SW 1271 (cell line): Measurements from ENCODE around the gene RCBTB2.

Experiments used
- DNase-seq, 2 experiments: peaks; one replicate each; lab custom pipeline; 2025; lab: John Stamatoyannopoulos, UW

RCBTB2 gene

GRCh38 chr13:48563626-48564025 lies 30.7 kb upstream of the RCBTB2 start:
- DNase-seq: no peak

DNA sequence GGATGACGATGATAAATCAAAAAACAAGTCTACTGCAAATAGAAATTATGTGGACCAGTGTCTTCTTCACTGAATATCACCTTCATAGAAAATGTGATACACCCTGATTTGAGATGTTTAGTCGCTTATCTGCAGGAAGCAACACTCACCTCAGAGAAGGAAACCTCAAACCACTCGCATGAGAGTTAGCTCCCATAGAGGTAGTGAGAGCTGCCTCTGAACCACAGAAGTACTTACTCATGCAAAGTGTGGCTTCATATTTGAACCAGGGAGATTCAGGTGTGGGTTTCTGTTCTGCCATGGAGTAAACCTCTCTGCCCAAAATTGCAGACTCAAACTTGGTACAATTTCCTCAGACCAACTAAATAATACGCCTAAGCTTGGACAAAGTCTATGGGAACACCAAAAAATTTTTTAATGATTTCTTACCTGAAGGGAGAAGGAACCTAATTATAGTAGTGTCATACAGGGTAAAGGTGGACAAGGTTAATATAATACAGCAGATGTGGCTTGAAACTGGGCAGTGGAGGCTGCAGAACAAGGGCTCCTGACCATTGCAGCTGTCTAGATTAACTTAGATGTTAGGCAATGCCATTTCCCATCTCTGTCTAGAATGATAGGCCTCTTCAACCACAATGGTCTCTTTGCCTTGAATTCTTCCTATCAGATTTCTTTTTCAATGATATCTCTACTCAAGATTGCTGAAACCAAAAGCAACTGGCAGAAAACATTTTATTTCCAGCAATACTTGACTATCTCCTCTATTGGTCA lies 29.6 kb upstream of the RCBTB2 start:
- DNase-seq: no peak

DNA sequence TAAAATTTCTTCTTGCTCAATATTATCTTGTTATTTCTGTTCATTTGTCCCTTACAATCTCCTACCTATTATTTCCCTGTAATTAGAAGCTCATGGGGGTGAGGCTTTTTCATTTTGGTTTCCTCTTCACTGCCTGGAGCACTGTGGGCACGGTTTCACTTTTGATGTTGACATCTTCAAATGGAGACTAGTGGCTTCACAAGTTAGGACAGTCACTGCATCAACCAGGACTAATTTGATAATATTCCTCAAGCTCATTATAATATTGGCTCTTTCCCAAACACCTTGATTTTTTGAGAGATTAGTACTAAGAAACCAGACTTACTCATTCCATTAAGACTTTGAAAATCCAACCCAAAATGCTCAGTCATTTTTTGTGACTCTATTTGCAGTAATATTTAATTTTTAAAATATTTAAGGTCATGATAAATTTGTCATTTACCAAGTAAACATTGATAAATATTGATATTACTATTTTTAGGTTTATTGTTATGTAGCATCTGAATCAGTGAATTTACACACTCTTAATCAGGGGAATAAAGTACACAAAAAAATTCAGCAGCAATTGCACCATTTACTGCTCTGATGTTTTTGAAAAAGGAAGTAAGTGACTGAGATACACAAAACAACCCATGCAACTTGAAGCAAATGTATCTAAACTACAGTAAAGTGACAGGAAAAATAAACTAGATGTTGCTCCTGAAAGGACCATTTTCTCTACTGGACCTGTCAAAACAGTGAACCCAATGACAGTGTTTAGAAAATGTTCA lies 28.8 kb upstream of the RCBTB2 start:
- no peak for DNase-seq

- no peak for DNase-seq
Observed at GRCh38 chr13:48560657-48561337, 27.9 kb upstream of the RCBTB2 start.

GRCh38 chr13:48559638-48560320 lies 26.9 kb upstream of the RCBTB2 start:
- no peak for DNase-seq

- DNase-seq: no peak
Observed at GRCh38 chr13:48556817-48557216, 23.9 kb upstream of the RCBTB2 start.

DNA sequence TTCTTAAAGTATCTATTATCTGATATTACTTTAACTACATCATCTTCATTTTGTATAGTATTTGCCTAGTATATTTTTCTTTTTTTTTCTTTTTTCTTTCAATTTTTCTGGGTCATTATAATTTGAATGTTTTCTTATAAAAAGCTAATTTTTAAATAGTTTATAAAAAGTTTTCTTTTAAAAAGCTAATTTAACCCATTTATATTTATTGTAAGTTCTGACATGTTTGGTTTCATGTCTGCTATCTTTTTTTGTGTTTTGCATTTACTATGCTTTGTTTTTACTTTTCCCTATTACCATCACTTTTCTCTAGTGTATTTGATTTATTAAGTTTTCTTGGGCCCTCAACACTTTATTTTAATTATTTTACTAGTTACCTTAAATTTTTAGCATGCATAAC lies 22.6 kb upstream of the RCBTB2 start:
- DNase-seq: no peak

GRCh38 chr13:48551329-48551728 lies 18.4 kb upstream of the RCBTB2 start:
- no peak for DNase-seq

GRCh38 chr13:48549658-48550057 lies 16.8 kb upstream of the RCBTB2 start:
- no peak for DNase-seq

DNA sequence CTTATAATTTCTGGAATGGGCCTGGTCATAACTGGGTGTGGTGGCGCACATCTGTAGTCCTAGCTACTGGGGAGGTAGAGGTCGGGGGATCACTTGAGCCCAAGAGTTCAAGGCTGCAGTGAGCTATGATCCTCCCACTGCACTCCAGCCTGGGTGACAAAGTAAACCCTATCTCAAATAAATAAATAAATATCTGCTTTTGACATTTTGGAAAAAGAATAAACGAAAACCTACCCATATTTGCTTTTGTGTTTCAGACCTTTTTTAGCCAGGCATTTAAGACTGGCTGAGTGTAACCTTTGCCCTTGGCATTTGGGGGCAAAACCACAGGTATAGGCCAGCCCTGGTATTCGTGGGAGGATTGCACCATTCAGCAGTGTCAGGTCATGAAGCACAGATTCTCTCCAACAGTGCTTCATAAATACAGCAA lies 14.8 kb upstream of the RCBTB2 start:
- DNase-seq: no peak

- DNase-seq: no peak
Observed at GRCh38 chr13:48545608-48546007, 12.7 kb upstream of the RCBTB2 start.

DNA sequence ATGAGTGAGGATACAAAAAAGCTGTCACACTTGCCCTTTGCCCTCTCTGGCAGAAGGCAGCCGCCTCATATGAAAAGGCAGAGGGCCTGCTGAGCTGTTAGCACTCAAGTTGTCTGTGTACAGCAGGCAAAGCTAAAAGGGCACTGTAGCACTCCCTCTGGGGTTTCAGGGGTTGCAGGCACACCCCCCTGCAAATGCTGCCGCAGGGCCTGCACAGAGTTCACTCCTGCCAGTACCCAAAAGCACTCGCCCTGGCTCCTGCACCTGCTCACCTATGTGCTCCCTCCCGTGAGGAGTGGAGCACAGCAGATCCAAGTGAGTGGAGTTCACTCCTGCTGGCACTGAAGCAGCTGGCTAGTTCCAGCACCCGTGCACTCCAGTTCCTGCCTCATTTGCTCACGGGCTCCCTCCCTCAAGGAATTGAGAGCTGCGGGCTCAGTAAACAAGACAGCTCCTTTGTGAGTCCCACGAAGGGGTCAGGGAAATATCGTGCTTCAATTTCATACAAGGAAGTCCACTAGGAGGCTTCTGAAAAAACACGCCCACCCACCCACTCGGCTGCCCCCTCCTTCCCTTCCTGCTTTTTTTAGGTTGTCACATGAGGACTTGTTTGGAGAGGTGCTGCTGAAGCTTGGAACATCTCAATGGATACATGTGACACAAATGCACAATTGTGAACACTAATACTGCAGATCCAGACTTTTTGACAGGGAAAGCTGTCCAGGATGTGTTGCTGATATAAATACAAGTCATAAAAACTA lies 9.9 kb upstream of the RCBTB2 start:
- DNase-seq: no peak

DNA sequence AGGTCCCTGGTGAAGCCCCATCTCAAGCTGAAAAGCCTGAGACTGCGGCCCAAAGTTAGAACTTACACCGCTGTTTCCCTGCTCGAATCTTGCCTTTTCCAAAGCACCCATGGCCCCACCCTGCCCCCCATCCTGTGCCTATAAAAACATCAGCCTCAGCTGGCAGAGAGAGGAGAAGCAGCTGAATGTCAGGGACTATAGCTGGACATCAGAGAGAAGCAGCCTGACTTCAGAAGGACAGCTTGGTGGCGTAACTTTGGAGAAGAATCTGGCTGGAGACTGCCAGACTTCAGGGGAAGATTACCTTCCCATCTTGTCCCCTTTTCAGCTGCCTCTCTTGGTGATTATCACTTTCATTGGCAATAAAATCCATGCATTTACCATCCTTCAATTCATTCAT lies 9.3 kb upstream of the RCBTB2 start:
- DNase-seq: no peak

GRCh38 chr13:48539550-48539949 lies 6.7 kb upstream of the RCBTB2 start:
- DNase-seq: no peak

DNA sequence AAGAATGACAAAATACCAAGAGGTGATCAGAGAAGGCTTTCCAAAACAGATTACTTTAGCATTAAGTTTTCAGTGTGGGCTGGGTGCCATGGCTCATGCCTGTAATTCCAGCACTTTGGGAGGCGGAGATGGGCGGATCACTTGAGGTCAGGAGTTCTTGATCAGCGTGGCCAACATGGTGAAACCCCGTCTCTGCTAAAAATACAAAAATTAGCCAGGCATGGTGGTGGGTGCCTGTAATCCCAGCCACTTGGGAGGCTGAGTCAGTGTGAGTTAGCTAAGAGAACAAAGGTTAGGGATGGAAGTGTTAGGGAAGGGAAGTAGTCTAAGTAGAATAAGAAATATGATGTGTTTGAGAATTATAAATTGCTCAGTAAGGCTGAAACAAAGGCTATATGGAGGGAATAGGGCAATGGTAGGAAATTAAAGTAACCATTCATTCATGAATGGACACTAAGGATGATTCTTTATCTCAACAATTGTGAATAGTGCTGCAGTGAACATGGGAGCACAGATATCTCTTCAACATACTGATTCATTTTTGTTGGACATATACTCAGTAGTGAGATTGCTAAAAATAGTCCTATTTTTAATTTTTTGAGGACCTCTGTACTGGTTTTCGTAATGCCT lies 3.9 kb upstream of the RCBTB2 start:
- no peak for DNase-seq

GRCh38 chr13:48535766-48536165 lies 2.9 kb upstream of the RCBTB2 start:
- no peak for DNase-seq

DNA sequence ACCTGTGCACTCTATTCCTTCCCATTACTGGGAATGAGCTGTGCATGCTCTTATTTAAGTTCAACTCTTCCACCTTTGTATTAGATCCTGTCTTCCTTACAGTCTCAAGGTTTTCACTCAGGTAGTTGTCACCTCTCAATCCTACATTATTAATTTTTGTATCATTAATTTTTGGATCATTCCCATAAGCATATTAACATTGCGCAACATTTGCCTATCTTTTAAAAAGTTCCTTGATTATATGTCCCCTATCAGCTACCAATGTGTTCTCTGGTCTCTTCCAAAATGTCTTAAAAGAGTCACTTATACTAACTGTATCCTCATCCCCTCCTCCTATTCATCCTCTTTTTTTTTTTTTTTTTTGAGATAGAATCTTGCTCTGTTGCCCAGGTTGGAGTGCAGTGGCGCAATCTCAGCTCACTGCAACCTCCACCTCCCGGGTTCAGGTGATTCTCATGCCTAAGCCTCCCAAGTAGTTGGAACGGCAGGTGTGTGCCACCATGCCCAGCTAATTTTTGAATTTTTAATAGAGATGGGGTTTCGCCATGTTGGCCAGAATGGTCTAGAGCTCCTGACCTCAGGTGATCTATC lies 2.1 kb upstream of the RCBTB2 start:
- no peak for DNase-seq

GRCh38 chr13:48533961-48534600 lies 1.2 kb upstream of the RCBTB2 start:
- DNase-seq: no peak

- DNase-seq: no peak
Observed at GRCh38 chr13:48532256-48532505, 699 bp downstream of the RCBTB2 start.

DNA sequence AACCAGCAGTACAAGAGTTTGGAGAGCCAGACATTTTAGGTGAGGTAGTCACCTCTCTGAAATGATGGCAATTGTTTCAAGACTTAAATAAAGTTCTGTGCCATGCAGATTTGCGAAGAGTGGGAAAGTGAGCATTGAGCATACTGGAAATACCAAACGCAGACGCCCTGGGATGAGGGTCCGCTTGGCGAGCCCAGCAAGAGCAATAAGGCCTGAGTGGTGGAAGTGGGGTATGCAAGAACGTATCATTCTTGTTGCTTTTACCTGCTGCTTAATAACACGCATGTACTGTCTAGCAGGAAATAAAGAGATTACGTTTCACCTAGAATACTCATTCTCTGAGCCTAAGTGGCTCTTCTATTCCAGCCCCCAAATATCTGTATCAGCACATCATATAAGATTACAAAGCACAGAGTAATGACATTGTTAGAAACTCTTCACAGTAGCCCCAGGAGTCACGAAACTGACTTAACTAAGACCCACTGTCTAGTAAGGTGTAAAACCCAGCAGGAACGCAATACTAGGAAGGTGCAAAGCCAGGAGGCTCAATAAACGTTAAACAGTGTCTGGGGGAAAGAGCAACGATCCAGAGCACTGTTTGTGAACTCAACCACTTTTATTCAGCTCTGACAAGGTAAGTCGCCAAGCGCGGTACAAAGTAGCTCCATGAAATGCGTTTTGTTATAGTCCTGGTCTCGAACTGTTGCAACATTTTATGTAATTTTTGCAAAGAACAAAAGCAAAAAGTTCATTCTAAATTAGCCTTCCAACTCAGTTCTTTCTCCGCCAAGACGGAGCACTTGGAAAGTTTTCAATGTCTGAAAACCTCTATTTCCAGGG lies 1.2 kb downstream of the RCBTB2 start:
- DNase-seq: no peak
